Stimulated activated CD8-positive, alpha-beta memory T cell treated with anti-CD3 and anti-CD28 coated beads, Interleukin-12 subunit alpha, Interleukin-12 subunit beta, amount 100 ng/mL, for 24 hours (primary cell): ENCODE measurements around the gene MED12L.

Experiments used
- DNase-seq: peaks from one replicate; pipeline ENCODE4 v3.0.0-alpha.2; 2020; ENCODE audit errors: extremely low read depth

The MED12L gene

GRCh38 chr3:151410891-151411559, 325.6 kb downstream of the MED12L start:
- no peak for DNase-seq

GRCh38 chr3:151412989-151413388, 327.5 kb downstream of the MED12L start:
- no peak for DNase-seq

- DNase-seq = no peak
These were observed 329.8 kb downstream of the MED12L start for GRCh38 chr3:151415289-151415688.

- no peak for DNase-seq
These were observed 334.3 kb downstream of the MED12L start for GRCh38 chr3:151419806-151420205.

GRCh38 chr3:151421938-151422337, 336.5 kb downstream of the MED12L start:
- DNase-seq = no peak

GRCh38 chr3:151423091-151423490, 337.6 kb downstream of the MED12L start:
- no peak for DNase-seq

GRCh38 chr3:151425627-151426340, 340.3 kb downstream of the MED12L start:
- DNase-seq = no peak

- DNase-seq = no peak
These were observed 340.8 kb downstream of the MED12L start for GRCh38 chr3:151426341-151426657.

GRCh38 chr3:151428386-151428785, 342.9 kb downstream of the MED12L start:
- DNase-seq = no peak

- no peak for DNase-seq
These were observed 345.5 kb downstream of the MED12L start for GRCh38 chr3:151430821-151431484.

- DNase-seq = no peak
These were observed 346.5 kb downstream of the MED12L start for GRCh38 chr3:151431940-151432339.

- DNase-seq = no peak
These were observed 347.3 kb downstream of the MED12L start for GRCh38 chr3:151432616-151433372.

GRCh38 chr3:151434151-151434890, 348.9 kb downstream of the MED12L start:
- DNase-seq = no peak

- no peak for DNase-seq
These were observed 351.4 kb downstream of the MED12L start for GRCh38 chr3:151436675-151437446.

- DNase-seq = no peak
These were observed 352.4 kb downstream of the MED12L start for GRCh38 chr3:151437906-151438305.

GRCh38 chr3:151439652-151440125, 354.2 kb downstream of the MED12L start:
- DNase-seq = no peak

- DNase-seq = no peak
These were observed 355.5 kb downstream of the MED12L start for GRCh38 chr3:151440940-151441339.

GRCh38 chr3:151443583-151443982, 358.1 kb downstream of the MED12L start:
- DNase-seq = no peak

- DNase-seq = no peak
These were observed 360.0 kb downstream of the MED12L start for GRCh38 chr3:151445273-151446001.

- DNase-seq = no peak
These were observed 360.5 kb downstream of the MED12L start for GRCh38 chr3:151446002-151446340.
